AG20443 (cell line): ENCODE data around the gene CENPU.

Experiments used
- DNase-seq: peaks from one replicate; pipeline ENCODE4 v3.0.0; 2012; ENCODE audit warnings: low spot score, mixed read lengths

The CENPU gene

DNA sequence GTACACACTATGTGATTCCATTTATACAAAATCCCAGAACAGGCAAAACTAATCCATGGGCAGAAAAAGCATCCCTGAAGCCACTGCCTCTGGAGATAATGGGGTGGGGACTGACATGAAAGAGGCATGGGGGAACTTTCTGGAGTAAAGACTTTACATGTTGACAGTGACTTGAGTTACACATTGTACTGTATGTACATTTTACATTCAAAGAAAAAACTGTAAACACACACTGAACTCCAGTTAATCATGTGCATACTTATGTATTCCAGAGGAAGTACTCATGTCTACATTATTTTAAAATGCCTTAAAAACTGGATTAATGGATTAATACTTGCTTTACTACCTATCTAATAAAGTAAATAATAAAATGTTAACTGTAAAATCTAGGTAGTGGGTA lies 21.6 kb downstream of the CENPU start:
- DNase-seq: no peak

GRCh38 chr4:184706453-184706852 lies 27.4 kb downstream of the CENPU start:
- no peak for DNase-seq

DNA sequence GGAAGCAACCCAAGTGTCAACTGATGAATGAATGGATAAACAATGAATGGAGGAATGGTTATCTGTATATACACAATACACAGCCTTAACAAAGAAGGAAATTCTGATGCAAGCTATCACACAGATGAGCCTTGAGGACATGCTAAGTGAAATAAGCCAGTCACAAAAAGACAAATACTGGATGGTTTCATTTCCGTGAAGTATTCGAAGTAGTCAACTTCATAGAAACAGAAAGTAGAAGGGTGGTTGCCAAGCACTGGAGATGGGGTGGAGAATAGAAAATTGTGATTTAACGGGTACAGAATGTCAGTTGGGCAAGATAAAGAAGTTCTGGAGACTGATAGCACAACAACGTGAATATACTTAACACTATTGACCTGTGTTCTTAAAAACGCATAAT lies 28.2 kb downstream of the CENPU start:
- DNase-seq: no peak

DNA sequence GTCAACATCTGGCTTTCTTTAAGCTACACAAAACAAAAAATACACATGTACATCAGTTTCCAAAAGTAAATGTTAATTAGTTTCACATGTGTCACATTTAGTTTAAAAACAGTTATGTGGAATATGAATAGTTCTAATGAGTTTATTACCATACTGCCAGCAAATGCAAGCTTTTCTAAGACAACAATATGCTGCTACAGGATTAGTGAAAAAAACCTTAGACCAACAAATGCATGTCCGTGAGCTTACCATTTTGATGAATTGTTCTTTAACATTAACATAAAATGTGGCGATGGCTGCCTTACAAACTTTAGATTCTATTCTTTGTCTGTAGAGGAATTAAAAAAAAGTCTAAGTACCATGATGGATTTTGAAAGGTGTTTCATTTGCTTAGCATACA lies 31.8 kb downstream of the CENPU start:
- no peak for DNase-seq

- peak; percentile 45 for DNase-seq
Measured at GRCh38 chr4:184699941-184700340, 34.0 kb downstream of the CENPU start.

GRCh38 chr4:184697956-184698355 lies 35.9 kb downstream of the CENPU start:
- no peak for DNase-seq

- DNase-seq: no peak
Measured at GRCh38 chr4:184695178-184695896, 38.6 kb downstream of the CENPU start.

GRCh38 chr4:184694412-184694956 lies 39.4 kb downstream of the CENPU start:
- DNase-seq: no peak

GRCh38 chr4:184693056-184693455 lies 40.8 kb downstream of the CENPU start:
- DNase-seq: no peak

DNA sequence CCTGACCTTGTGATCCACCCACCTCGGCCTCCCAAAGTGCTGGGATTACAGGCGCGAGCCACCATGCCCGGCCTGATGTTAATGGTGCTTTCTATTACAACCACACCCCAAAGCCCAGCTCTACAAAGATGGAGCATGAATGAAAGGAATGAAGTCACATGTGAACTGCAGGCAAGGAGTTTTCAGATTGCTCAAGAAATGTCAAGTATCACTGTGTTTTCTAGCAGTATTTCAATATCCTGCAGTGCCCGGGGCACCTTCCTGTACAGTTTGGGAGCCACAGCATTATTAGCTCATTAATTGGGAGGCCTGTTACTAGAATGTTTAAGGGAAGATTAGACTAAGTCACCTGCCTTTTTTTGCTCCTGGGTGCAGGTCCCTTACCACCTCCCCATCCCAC lies 44.2 kb downstream of the CENPU start:
- DNase-seq: no peak

GRCh38 chr4:184688447-184688846 lies 45.4 kb downstream of the CENPU start:
- DNase-seq: peak; percentile 84

- no peak for DNase-seq
Measured at GRCh38 chr4:184688005-184688404, 45.9 kb downstream of the CENPU start.

- peak; percentile 21 for DNase-seq
Measured at GRCh38 chr4:184684491-184685189, 49.3 kb downstream of the CENPU start.

GRCh38 chr4:184681916-184682315 lies 52.0 kb downstream of the CENPU start:
- no peak for DNase-seq

DNA sequence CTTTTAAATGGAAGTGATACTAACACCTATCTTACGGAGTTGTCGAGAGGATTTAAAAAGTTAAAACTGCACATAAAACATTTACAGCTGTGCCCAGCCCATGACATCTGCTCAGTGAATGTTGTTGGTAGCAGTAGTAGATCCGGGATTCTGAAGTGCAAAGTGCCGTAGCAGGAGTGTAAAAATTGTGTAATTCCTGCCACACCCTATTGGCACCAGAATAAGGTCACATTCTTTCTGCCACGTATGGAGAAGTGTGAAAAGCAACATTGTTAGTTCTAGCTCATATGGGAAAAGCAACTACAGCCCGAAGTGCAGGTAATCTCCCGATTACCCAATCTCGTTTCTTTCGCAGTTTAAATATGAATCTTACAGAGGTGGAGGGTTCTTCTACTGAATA lies 53.2 kb downstream of the CENPU start:
- DNase-seq: no peak

- DNase-seq: no peak
Measured at GRCh38 chr4:184675821-184676492, 57.9 kb downstream of the CENPU start.

DNA sequence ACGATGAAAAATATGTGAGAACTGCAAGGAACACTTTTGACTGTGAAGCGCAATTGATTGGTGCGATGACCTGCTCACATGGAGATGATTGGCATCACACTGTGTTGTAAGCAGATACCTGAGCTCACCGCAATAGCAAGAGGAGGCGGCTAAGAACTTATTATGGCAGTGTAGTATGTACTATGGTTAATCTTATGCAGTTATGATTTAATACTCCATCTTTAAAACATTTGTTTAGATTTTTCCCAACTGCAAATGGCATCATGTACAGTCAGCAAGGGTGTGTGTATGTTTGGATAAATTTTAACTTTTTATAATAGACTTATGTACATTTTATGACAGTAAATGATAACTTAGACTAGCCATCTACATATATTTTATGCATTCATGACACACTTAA lies 58.9 kb downstream of the CENPU start:
- DNase-seq: no peak

- no peak for DNase-seq
Measured at GRCh38 chr4:184674011-184674410, 59.9 kb downstream of the CENPU start.

- no peak for DNase-seq
Measured at GRCh38 chr4:184672741-184673140, 61.2 kb downstream of the CENPU start.

DNA sequence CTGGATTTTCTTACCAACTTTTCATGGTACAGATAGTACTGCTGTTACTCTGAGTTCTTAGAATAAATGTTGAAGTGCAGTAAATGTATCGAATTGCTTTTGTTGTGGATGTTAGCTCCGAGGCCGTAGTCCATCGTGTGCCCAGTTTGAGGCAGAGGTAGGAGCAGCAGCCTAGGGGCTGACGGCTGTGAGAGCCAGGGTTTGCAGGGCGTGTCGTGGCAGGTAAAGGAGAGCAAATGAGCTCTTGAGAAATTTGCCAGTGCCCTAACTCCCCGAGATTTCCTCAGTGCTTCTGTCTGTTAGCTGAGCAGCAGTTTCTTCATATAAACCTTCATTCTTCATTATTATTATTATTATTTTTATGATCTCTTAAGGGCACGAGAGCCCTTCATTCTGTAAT lies 62.8 kb downstream of the CENPU start:
- no peak for DNase-seq

GRCh38 chr4:184669251-184669650 lies 64.6 kb downstream of the CENPU start:
- no peak for DNase-seq

DNA sequence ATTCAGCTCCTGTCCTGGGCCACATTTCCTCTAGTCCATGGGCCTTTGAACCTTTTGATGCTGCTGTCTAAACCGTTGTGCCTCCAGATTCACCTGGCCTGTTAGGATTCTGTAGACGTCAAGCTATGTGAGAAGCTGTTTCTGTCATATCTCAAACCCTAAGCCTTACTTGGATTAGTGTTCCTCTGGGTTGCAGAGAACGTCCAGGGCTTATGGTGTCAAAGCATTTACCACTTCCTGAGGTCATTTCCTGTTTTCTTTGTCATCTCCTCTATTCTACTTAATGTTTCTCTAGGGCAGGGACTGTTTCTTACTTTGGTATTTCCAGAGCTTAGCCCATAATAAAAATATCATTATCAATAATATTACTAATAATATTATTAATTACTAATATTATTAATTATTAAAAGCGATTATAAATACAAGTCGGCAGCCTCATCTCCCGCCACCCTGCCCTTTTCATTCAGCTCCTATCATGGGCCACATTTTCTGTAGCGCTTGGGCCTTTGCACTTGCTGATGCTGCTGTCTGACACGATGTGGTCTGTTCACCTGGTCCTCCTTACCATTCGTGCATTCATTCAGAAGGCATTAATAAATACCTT lies 65.3 kb downstream of the CENPU start:
- DNase-seq: no peak

DNA sequence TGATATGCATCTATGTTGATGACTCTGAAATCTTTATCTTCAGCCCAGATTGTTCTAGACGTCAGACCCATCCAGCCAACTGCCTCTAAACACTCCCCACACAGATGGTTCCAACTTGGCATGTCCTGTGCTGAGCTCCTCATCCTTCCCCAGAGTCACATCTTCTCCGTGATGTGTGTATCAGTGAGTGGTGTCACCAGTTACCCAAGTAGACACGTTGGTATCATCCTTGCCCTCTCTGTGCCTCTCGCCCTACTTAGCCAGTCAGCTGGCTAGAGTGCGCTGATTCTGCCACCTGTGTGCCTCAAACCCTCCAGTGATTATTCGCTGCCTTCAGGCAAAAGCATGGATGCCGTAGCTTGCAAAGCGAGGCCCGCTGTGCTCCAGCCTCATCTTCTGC lies 65.8 kb downstream of the CENPU start:
- DNase-seq: no peak
